Right lobe of liver (tissue), 4 donors: ENCODE data around the gene C1QTNF2.

Experiments used
- POLR2A ChIP-seq: fragments of 450-650 bp; IDR thresholded peaks from one replicate; pipeline ENCODE4 v1.6.1; 2017; ENCODE audit warnings: antibody characterized with exemption, mild to moderate bottlenecking
- TF ChIP-seq, protein P1 (sequence below), 4 donors: fragments of 200-600 bp in 3 of 4; fragments of 450-650 bp in 1 of 4; IDR thresholded peaks; one replicate each; pipeline versions ENCODE4 v1.5.1 to v1.8.0; 2016 to 2022; ENCODE audit warnings: antibody characterized with exemption in 4 of 4, mild to moderate bottlenecking in 2 of 4
- donor health status: DM: no; HTN: no; CAD: no.
- donor health status: DM: no; HTN: no; CAD: no.
- donor health status: DM: no; HTN: yes; CAD: no.

DNA sequence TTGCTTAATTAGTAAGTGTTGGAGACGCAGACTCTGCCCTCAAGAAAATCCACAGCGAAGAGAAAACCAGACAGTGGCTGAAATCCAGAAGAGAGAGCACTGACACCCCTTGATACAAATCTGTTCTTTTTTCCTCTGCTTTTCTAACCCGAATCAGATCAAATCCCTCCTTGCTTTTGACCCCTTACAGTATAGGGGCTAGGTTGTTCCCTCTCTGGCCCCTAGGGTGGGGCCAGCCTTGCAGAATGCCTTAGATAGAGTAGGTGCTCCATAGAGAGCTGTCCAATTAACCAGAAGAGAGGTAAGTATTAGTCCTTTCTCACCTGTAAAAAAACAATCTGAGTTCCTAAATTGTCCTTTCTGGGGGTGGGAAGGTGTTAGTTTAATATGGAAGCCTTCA lies 10.1 kb downstream of the C1QTNF2 start:
- TF ChIP-seq, protein P1, sequence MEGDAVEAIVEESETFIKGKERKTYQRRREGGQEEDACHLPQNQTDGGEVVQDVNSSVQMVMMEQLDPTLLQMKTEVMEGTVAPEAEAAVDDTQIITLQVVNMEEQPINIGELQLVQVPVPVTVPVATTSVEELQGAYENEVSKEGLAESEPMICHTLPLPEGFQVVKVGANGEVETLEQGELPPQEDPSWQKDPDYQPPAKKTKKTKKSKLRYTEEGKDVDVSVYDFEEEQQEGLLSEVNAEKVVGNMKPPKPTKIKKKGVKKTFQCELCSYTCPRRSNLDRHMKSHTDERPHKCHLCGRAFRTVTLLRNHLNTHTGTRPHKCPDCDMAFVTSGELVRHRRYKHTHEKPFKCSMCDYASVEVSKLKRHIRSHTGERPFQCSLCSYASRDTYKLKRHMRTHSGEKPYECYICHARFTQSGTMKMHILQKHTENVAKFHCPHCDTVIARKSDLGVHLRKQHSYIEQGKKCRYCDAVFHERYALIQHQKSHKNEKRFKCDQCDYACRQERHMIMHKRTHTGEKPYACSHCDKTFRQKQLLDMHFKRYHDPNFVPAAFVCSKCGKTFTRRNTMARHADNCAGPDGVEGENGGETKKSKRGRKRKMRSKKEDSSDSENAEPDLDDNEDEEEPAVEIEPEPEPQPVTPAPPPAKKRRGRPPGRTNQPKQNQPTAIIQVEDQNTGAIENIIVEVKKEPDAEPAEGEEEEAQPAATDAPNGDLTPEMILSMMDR (IDR thresholded peaks at IDR 0.05), result no peak
- TF ChIP-seq POLR2A, result no peak
